Natural killer cell treated with Interleukin-12 subunit alpha and Interleukin-12 subunit beta and Interleukin-15 and Interleukin-18, amount 100 ng/mL, for 72 hours (primary cell): ENCODE data around the gene GRHL1. TPM values are rescaled to one million over a fixed set of nuclear protein-coding genes. Genes with fewer than 3 reads are reported as not detected.

Experiments
- ATAC-seq, 2 donors: fragments of 150-1000 bp; cut with Tn5 transposase in 1 of 2; sonication (Bioruptor Pico), chemical (Tn5 transposase) in 1 of 2; 2 replicates each; pipeline ENCODE4 v1.10.0; 2021
- DNase-seq: peaks from one replicate; pipeline ENCODE4 v3.0.0; 2022; ENCODE audit warnings: low spot score
- H3K27ac Mint-ChIP-seq, 2 donors: 1 replicate in 1 of 2; 2 replicates in 1 of 2; pipeline ENCODE4 v1.8.0; 2022; ENCODE audit warnings: mixed read lengths in 2 of 2, mild to moderate bottlenecking in 1 of 2, moderate library complexity in 1 of 2
- H3K27me3 Mint-ChIP-seq, 2 donors: 1 replicate in 1 of 2; 2 replicates in 1 of 2; pipeline ENCODE4 v1.8.0; 2022; ENCODE audit warnings: mixed read lengths in 2 of 2
- H3K36me3 Mint-ChIP-seq: one replicate; pipeline ENCODE4 v1.8.0; 2022; ENCODE audit warnings: mixed read lengths
- H3K4me1 Mint-ChIP-seq, 2 donors: 1 replicate in 1 of 2; 2 replicates in 1 of 2; pipeline ENCODE4 v1.8.0; 2022; ENCODE audit warnings: low read depth in 2 of 2, mixed read lengths in 2 of 2, mild to moderate bottlenecking in 1 of 2
- H3K4me3 Mint-ChIP-seq: one replicate; pipeline ENCODE4 v1.8.0; 2022; ENCODE audit warnings: mixed read lengths
- H3K9me3 Mint-ChIP-seq: 2 replicates; pipeline ENCODE4 v1.8.0; 2022; ENCODE audit warnings: mixed read lengths
- total RNA-seq, 2 donors: library from RNA; stranded (reverse); gene quantifications; one replicate each; pipeline ENCODE4 v1.2.3, GENCODE V29; 2022

GRHL1 gene
- total RNA-seq, 2 donors from 2014 or later, result 1.1 to 1.4 TPM

GRCh38 chr2:9984871-9985480 lies 33.5 kb downstream of the GRHL1 start:
- H3K4me1 Mint-ChIP-seq, result peaks cover 0 to 5% of the 10 kb centered on the region in 2 donors
- H3K27ac Mint-ChIP-seq, result no peak overlapping the region
- no peaks in the 10 kb centered on the region for H3K9me3 Mint-ChIP-seq
- peaks cover 0 to 1% of the 10 kb centered on the region in 2 donors for H3K27me3 Mint-ChIP-seq
- H3K4me3 Mint-ChIP-seq, result no peak overlapping the region
- no peak for DNase-seq
- no peaks in the 10 kb centered on the region for H3K36me3 Mint-ChIP-seq
- ATAC-seq, result no peak

DNA sequence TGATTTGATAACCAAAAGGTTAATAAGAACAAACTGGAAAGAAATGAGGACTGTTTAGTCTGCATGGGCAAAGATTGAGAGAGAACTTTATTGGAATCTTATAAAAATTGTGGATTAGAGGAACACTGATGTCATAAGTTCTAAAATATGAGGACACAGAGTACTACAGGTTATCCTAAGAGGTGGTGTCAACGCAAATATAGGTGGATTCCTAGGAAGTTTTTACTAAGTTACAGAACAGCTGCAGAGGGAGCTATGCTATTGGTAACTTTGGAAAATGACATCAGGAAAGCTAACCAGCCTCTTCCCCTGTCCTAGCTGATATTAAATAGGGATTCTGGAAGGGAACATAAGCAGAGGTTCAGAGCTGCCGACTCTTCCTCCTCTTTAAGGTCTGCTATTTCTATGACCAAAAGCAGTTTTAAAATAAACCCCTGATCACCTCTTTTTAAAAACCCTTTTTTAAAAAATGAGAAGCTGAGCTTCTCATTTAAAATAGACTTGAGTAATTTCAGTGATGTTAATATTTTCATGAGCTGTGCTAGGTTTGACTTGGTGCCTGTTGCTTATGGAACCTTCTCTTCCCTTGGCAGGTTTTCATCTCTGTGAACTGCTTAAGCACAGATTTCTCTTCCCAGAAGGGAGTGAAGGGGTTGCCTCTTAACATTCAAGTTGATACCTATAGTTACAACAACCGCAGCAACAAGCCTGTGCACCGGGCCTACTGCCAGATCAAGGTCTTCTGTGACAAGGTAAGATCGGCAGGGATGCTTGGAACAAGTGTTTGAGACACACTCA lies 34.2 kb downstream of the GRHL1 start:
- no peak for ATAC-seq
- peaks cover 0 to 4% of the 10 kb centered on the region in 2 donors for H3K4me1 Mint-ChIP-seq
- no peaks in the 10 kb centered on the region for H3K36me3 Mint-ChIP-seq

GRCh38 chr2:9988320-9988719 lies 36.8 kb downstream of the GRHL1 start:
- no peaks in the 10 kb centered on the region for H3K27me3 Mint-ChIP-seq
- no peak for ATAC-seq
- DNase-seq, result no peak
- no peaks in the 10 kb centered on the region for H3K9me3 Mint-ChIP-seq
- no peaks in the 10 kb centered on the region for H3K36me3 Mint-ChIP-seq
- H3K27ac Mint-ChIP-seq, result no peak overlapping the region
- H3K4me3 Mint-ChIP-seq, result no peak overlapping the region
- peaks cover 0 to 4% of the 10 kb centered on the region in 2 donors for H3K4me1 Mint-ChIP-seq

More for the DNA sequence above, 34.2 kb downstream of the GRHL1 start:
- Mint-ChIP-seq H3K9me3 (no peaks in the 10 kb centered on the region), H3K27me3 (no peaks in the 10 kb centered on the region), H3K27ac (no peak overlapping the region), H3K4me3 (no peak overlapping the region)
- DNase-seq, result no peak

- no peak for DNase-seq
- no peaks in the 10 kb centered on the region for H3K9me3 Mint-ChIP-seq
- H3K27ac Mint-ChIP-seq, result no peak overlapping the region
- no peaks in the 10 kb centered on the region for H3K27me3 Mint-ChIP-seq
- no peak for ATAC-seq
- peaks cover 0 to 4% of the 10 kb centered on the region in 2 donors for H3K4me1 Mint-ChIP-seq
- no peaks in the 10 kb centered on the region for H3K36me3 Mint-ChIP-seq
- no peak overlapping the region for H3K4me3 Mint-ChIP-seq
These were observed 39.2 kb downstream of the GRHL1 start for GRCh38 chr2:9990736-9991135.

DNA sequence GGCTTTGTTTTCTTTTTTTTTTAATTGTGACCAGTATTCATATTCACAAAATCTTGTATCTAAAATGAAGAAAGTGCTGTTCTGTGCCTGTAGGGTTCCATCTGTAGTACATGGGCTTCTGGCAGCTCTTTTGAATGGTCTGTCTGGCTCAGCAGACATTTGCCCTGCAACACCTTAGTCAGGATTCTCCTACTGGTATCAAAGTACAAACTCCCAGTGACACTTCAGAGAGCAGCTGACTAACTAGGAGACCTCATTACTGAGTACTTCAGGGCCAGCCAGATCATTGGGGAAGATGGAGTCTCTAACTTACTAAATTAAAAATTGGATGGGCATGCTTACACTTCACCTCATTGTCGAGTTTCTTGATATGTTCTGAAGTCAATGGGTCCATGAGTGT lies 39.7 kb downstream of the GRHL1 start:
- ATAC-seq, result no peak
- no peak overlapping the region for H3K27ac Mint-ChIP-seq
- no peaks in the 10 kb centered on the region for H3K9me3 Mint-ChIP-seq
- peaks cover 0 to 4% of the 10 kb centered on the region in 2 donors for H3K4me1 Mint-ChIP-seq
- no peak for DNase-seq
- no peaks in the 10 kb centered on the region for H3K36me3 Mint-ChIP-seq
- H3K4me3 Mint-ChIP-seq, result no peak overlapping the region
- no peaks in the 10 kb centered on the region for H3K27me3 Mint-ChIP-seq

DNA sequence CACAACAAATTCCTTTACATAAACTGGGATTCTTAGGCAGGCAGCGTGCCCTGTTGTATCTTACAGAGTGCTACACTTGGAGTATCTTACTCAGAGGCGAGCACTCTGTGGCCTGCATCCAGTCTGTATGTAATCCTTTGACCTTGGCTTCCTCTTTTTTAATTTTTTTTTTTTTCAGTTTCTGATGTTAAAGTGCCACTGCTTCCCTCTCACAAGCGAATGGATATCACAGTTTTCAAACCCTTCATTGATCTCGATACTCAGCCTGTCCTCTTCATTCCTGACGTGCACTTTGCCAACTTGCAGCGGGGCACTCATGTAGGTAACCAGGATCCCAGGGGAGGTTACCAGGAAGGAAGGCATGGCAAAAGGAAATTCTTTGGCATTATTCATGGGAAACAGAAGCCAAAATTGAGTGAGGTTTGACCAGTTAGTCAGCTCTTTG lies 40.4 kb downstream of the GRHL1 start:
- DNase-seq, result no peak
- H3K9me3 Mint-ChIP-seq, result no peaks in the 10 kb centered on the region
- no peaks in the 10 kb centered on the region for H3K36me3 Mint-ChIP-seq
- ATAC-seq, result no peak
- no peaks in the 10 kb centered on the region for H3K27me3 Mint-ChIP-seq
- no peak overlapping the region for H3K27ac Mint-ChIP-seq
- peaks cover 0 to 4% of the 10 kb centered on the region in 2 donors for H3K4me1 Mint-ChIP-seq
- no peak overlapping the region for H3K4me3 Mint-ChIP-seq

DNA sequence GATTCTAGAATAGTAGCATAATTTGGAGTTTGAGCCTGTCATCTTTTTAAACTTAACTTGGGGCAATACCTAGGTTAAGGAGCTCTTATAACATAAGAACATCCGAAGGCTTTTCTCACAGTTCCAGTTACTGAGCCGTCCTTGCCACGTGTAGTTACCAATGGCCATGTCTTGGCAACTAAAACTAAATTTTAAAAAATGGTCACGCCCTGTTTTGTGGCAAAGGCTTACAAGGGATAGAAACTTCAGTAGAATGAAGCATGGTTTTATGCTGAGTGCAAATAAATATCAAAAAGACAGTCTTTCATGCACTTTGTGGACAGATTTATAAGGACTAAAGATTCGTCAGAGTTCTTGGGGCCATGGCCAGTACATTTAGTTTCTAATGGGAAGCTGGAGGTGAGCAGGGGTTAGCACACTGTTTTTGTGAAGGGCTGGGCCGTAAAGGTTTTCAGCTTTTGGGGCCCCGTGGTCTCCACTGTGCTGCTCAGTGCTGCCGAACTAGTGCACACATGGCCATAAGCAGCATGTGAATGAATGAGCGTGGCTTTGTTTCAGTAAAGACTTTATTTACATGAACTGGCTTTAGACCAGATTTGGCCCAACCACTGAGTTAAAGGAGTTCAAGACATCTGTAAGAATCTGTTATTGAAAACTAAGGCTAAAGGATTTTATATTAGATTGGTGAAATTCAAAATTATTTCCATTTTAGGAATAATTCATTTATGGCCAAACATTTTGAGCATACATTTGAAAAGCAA lies 41.1 kb downstream of the GRHL1 start:
- H3K27ac Mint-ChIP-seq, result no peak overlapping the region
- ATAC-seq (no peak), DNase-seq (no peak)
- H3K27me3 Mint-ChIP-seq, result no peaks in the 10 kb centered on the region
- H3K4me3 Mint-ChIP-seq, result no peak overlapping the region
- H3K4me1 Mint-ChIP-seq, result peaks cover 0 to 4% of the 10 kb centered on the region in 2 donors
- no peaks in the 10 kb centered on the region for H3K36me3 Mint-ChIP-seq
- no peaks in the 10 kb centered on the region for H3K9me3 Mint-ChIP-seq

- H3K27ac Mint-ChIP-seq, result no peak overlapping the region
- no peak overlapping the region for H3K4me3 Mint-ChIP-seq
- H3K27me3 Mint-ChIP-seq, result no peaks in the 10 kb centered on the region
- H3K4me1 Mint-ChIP-seq, result peaks cover 0 to 4% of the 10 kb centered on the region in 2 donors
- H3K36me3 Mint-ChIP-seq, result no peaks in the 10 kb centered on the region
- no peak for DNase-seq
- H3K9me3 Mint-ChIP-seq, result no peaks in the 10 kb centered on the region
- peak in 1 of 2 donors; percentile 58 for ATAC-seq
These were observed 42.1 kb downstream of the GRHL1 start for GRCh38 chr2:9993488-9994165.

GRCh38 chr2:9994462-9994861 lies 43.0 kb downstream of the GRHL1 start:
- Mint-ChIP-seq H3K4me1 (peaks cover 0 to 4% of the 10 kb centered on the region in 2 donors), H3K4me3 (no peak overlapping the region), H3K36me3 (no peaks in the 10 kb centered on the region), H3K9me3 (no peaks in the 10 kb centered on the region), H3K27ac (peak overlapping the region in 1 of 2 donors; percentile 35), H3K27me3 (no peaks in the 10 kb centered on the region)
- no peak for ATAC-seq
- DNase-seq, result no peak

- no peaks in the 10 kb centered on the region for H3K36me3 Mint-ChIP-seq
- no peaks in the 10 kb centered on the region for H3K9me3 Mint-ChIP-seq
- H3K4me1 Mint-ChIP-seq, result peaks cover 0 to 4% of the 10 kb centered on the region in 2 donors
- peak overlapping the region in 1 of 2 donors; percentile 35 for H3K27ac Mint-ChIP-seq
- DNase-seq (no peak), ATAC-seq (no peak)
- no peak overlapping the region for H3K4me3 Mint-ChIP-seq
- H3K27me3 Mint-ChIP-seq, result no peaks in the 10 kb centered on the region
These were observed 43.6 kb downstream of the GRHL1 start for GRCh38 chr2:9995059-9995458.

GRCh38 chr2:9996321-9996720 lies 44.8 kb downstream of the GRHL1 start:
- no peak overlapping the region for H3K27ac Mint-ChIP-seq
- H3K4me3 Mint-ChIP-seq, result no peak overlapping the region
- no peaks in the 10 kb centered on the region for H3K36me3 Mint-ChIP-seq
- DNase-seq (no peak), ATAC-seq (no peak)
- no peaks in the 10 kb centered on the region for H3K27me3 Mint-ChIP-seq
- no peaks in the 10 kb centered on the region for H3K9me3 Mint-ChIP-seq
- H3K4me1 Mint-ChIP-seq, result peaks cover 0 to 4% of the 10 kb centered on the region in 2 donors

GRCh38 chr2:9997936-9998335 lies 46.4 kb downstream of the GRHL1 start:
- H3K36me3 Mint-ChIP-seq, result no peaks in the 10 kb centered on the region

GRCh38 chr2:9998916-9999654 lies 47.6 kb downstream of the GRHL1 start:
- no peaks in the 10 kb centered on the region for H3K27me3 Mint-ChIP-seq
- ATAC-seq, result no peak
- no peaks in the 10 kb centered on the region for H3K36me3 Mint-ChIP-seq
- no peak for DNase-seq
- H3K4me1 Mint-ChIP-seq, result peaks cover 0 to 4% of the 10 kb centered on the region in 2 donors
- no peak overlapping the region for H3K27ac Mint-ChIP-seq
- H3K9me3 Mint-ChIP-seq, result no peaks in the 10 kb centered on the region
- H3K4me3 Mint-ChIP-seq, result no peak overlapping the region

More at GRCh38 chr2:9997936-9998335, 46.4 kb downstream of the GRHL1 start:
- no peak overlapping the region for H3K27ac Mint-ChIP-seq
- ATAC-seq, result no peak
- H3K9me3 Mint-ChIP-seq, result no peaks in the 10 kb centered on the region
- no peak for DNase-seq
- no peaks in the 10 kb centered on the region for H3K27me3 Mint-ChIP-seq
- H3K4me3 Mint-ChIP-seq, result no peak overlapping the region
- H3K4me1 Mint-ChIP-seq, result peaks cover 0 to 4% of the 10 kb centered on the region in 2 donors
